Measurements from ENCODE around the gene MYBBP1A.

The MYBBP1A gene

GRCh38 chr17:4499431-4500190 lies 55.6 kb downstream of the MYBBP1A start:
- Histone ChIP-seq H3K36me3 (no peaks in the 10 kb centered on the region), H3K4me3 (ENCODE audit: low read depth, low read length) (peak overlapping the region; percentile 11; the same call in 1 of the 2 replicates), H3K4me1 (no peaks in the 10 kb centered on the region), H3K27me3 (peaks cover 23% of the 10 kb centered on the region), H3K9me3 (no peaks in the 10 kb centered on the region)
- DNase-seq: peak; percentile 23
- no peak for TF ChIP-seq CTCF (IDR thresholded peaks at IDR 0.05; ENCODE audit: low read depth, low read length)

GRCh38 chr17:4498461-4499397 lies 56.5 kb downstream of the MYBBP1A start, which contains the start of gene SPNS2:
Gene SPNS2, plus strand, starts transcription at chr17:4498881. Its CDS starts 167 bp downstream, at chr17:4499048.
- H3K4me3 ChIP-seq (ENCODE audit: low read depth, low read length): peak within 1 kb of the TSS; percentile 11; the same call in 1 of the 2 replicates
- no peak for TF ChIP-seq CTCF (IDR thresholded peaks at IDR 0.05; ENCODE audit: low read depth, low read length)
- no peaks in the 10 kb centered on the region for H3K36me3 ChIP-seq
- no peaks in the 10 kb centered on the region for H3K4me1 ChIP-seq
- DNase-seq: peak; percentile 71
- no peaks in the 10 kb centered on the region for H3K9me3 ChIP-seq
- peaks cover 23% of the 10 kb centered on the region for H3K27me3 ChIP-seq

- H3K9me3 ChIP-seq: no peaks in the 10 kb centered on the region
- no peaks in the 10 kb centered on the region for H3K36me3 ChIP-seq
- no peak for DNase-seq
- peaks cover 23% of the 10 kb centered on the region for H3K27me3 ChIP-seq
- no peak overlapping the region for H3K4me3 ChIP-seq (ENCODE audit: low read depth, low read length)
- H3K4me1 ChIP-seq: no peaks in the 10 kb centered on the region
- no peak for TF ChIP-seq CTCF (IDR thresholded peaks at IDR 0.05; ENCODE audit: low read depth, low read length)
These were observed 57.9 kb downstream of the MYBBP1A start for GRCh38 chr17:4497101-4497824.

- H3K27me3 ChIP-seq: no peaks in the 10 kb centered on the region
- DNase-seq: no peak
- no peak for TF ChIP-seq CTCF (IDR thresholded peaks at IDR 0.05; ENCODE audit: low read depth, low read length)
These were observed 62.2 kb downstream of the MYBBP1A start for GRCh38 chr17:4492721-4493561.

GRCh38 chr17:4490637-4491061 lies 64.5 kb downstream of the MYBBP1A start:
- no peaks in the 10 kb centered on the region for H3K27me3 ChIP-seq
- DNase-seq: no peak
- TF ChIP-seq CTCF (IDR thresholded peaks at IDR 0.05; ENCODE audit: low read depth, low read length): no peak
- H3K36me3 ChIP-seq: no peaks in the 10 kb centered on the region
- H3K4me1 ChIP-seq: no peaks in the 10 kb centered on the region
- H3K4me3 ChIP-seq (ENCODE audit: low read depth, low read length): no peak overlapping the region
- no peaks in the 10 kb centered on the region for H3K9me3 ChIP-seq

More at GRCh38 chr17:4492721-4493561, 62.2 kb downstream of the MYBBP1A start:
- H3K9me3 ChIP-seq: no peaks in the 10 kb centered on the region
- H3K4me1 ChIP-seq: no peaks in the 10 kb centered on the region
- no peaks in the 10 kb centered on the region for H3K36me3 ChIP-seq
- H3K4me3 ChIP-seq (ENCODE audit: low read depth, low read length): no peak overlapping the region
